K562 (cell line): ENCODE measurements around the gene MANEA. TPM values are rescaled to one million over a fixed set of nuclear protein-coding genes. Genes with fewer than 3 reads are reported as not detected.

Experiments used
- CC2D1A ChIP-seq: fragments of 450-650 bp; IDR thresholded peaks from 2 replicates; pipeline ENCODE4 v1.6.1; 2017; ENCODE audit warnings: mild to moderate bottlenecking
- GABPA ChIP-seq: fragments of 200-800 bp; sonication (Bioruptor generic); conservative IDR thresholded peaks from 2 replicates; pipeline ENCODE4 v1.6.1; 2016; ENCODE audit warnings: low read depth, missing genetic modification characterization, missing compliant biosample characterization
- polyA plus RNA-seq, 8 experiments: library from polyadenylated mRNA; depleted of rRNA in 4 of 8; stranded (reverse) in 5 of 8; unstranded in 3 of 8; fragments of >200 nt; fragmentation: Nextera tagmentation in 2 of 8; fragmentation: Illumina TruSeq in 1 of 8; extraction: Ambion mirVana in 2 of 8; extraction: Trizol in 1 of 8; gene quantifications; 2 replicates each; pipeline versions ENCODE4 v1.2.1 to v1.2.3, GENCODE V29; 2011 to 2014; ENCODE audit warnings: inconsistent platforms in 1 of 8, missing spikeins in 1 of 8
- total RNA-seq, 7 experiments: library from RNA; depleted of rRNA in 6 of 7; stranded (reverse); fragments of >200 nt in 6 of 7; fragmentation: Illumina TruSeq in 2 of 7; extraction: Trizol in 2 of 7; gene quantifications; 2 replicates each; pipeline versions ENCODE4 v1.2.1 to v1.2.3, GENCODE V29; 2011 to 2021; ENCODE audit warnings: low replicate concordance in 1 of 7
- TF ChIP-seq, protein P1 (sequence below), 2 experiments: fragments of 450-650 bp in 1 of 2; sonication (generic) in 1 of 2; formaldehyde crosslinking in 1 of 2; IDR thresholded peaks; 2 replicates each; pipeline versions ENCODE4 v1.7.1 to v1.9.0; 2016 to 2022; ENCODE audit warnings: inconsistent platforms in 1 of 2, mild to moderate bottlenecking in 1 of 2, missing genetic modification reagents in 1 of 2
- TF ChIP-seq, protein P2 (sequence below), 2 experiments: fragments of 450-650 bp; IDR thresholded peaks; 2 replicates each; pipeline ENCODE4 v1.6.1; 2016
- TF ChIP-seq, protein P3 (sequence below): fragments of 450-650 bp; IDR thresholded peaks from 2 replicates; pipeline ENCODE4 v1.7.1; 2018; ENCODE audit warnings: mild to moderate bottlenecking, low read depth; ENCODE audit not compliant: partially characterized antibody

Gene MANEA
- total and polyA plus RNA-seq, 9 of the 15 experiments (the other 6 are each of a cell fraction or from before 2014, with no cell fraction given): 4.8 to 16.1 (median 11.4) TPM

DNA sequence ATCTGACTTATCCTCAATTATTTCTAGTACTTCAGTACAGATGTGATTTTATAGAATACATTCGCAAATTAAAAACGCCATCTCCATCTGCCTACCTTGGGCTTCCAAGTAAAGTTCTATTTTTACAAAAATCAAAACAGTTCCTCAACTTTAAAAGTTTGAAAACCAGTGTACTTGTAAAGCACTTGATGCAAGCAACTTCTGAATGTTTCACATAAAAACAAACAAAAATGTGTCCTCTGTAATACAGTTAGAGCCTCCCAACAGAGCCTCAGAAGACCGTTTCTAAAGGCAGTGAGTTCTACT lies 384 bp upstream of the MANEA start (continued):
- TF ChIP-seq, protein P1, sequence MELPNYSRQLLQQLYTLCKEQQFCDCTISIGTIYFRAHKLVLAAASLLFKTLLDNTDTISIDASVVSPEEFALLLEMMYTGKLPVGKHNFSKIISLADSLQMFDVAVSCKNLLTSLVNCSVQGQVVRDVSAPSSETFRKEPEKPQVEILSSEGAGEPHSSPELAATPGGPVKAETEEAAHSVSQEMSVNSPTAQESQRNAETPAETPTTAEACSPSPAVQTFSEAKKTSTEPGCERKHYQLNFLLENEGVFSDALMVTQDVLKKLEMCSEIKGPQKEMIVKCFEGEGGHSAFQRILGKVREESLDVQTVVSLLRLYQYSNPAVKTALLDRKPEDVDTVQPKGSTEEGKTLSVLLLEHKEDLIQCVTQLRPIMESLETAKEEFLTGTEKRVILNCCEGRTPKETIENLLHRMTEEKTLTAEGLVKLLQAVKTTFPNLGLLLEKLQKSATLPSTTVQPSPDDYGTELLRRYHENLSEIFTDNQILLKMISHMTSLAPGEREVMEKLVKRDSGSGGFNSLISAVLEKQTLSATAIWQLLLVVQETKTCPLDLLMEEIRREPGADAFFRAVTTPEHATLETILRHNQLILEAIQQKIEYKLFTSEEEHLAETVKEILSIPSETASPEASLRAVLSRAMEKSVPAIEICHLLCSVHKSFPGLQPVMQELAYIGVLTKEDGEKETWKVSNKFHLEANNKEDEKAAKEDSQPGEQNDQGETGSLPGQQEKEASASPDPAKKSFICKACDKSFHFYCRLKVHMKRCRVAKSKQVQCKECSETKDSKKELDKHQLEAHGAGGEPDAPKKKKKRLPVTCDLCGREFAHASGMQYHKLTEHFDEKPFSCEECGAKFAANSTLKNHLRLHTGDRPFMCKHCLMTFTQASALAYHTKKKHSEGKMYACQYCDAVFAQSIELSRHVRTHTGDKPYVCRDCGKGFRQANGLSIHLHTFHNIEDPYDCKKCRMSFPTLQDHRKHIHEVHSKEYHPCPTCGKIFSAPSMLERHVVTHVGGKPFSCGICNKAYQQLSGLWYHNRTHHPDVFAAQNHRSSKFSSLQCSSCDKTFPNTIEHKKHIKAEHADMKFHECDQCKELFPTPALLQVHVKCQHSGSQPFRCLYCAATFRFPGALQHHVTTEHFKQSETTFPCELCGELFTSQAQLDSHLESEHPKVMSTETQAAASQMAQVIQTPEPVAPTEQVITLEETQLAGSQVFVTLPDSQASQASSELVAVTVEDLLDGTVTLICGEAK (IDR thresholded peaks at IDR 0.05): 0 out of 2 replicates have a peak, but pooled peaks have one; percentile 60
- TF ChIP-seq, protein P1 (CRISPR knock-in tag; IDR thresholded peaks at IDR 0.05): no peak
- TF ChIP-seq GABPA (tag) (peak; percentile 29; the same call in 1 of the 2 replicates), CC2D1A (0 out of 2 replicates have a peak, but pooled peaks have one; percentile 29)
- TF ChIP-seq, protein P2, sequence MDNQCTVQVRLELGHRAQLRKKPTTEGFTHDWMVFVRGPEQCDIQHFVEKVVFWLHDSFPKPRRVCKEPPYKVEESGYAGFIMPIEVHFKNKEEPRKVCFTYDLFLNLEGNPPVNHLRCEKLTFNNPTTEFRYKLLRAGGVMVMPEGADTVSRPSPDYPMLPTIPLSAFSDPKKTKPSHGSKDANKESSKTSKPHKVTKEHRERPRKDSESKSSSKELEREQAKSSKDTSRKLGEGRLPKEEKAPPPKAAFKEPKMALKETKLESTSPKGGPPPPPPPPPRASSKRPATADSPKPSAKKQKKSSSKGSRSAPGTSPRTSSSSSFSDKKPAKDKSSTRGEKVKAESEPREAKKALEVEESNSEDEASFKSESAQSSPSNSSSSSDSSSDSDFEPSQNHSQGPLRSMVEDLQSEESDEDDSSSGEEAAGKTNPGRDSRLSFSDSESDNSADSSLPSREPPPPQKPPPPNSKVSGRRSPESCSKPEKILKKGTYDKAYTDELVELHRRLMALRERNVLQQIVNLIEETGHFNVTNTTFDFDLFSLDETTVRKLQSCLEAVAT (IDR thresholded peaks at IDR 0.05): 0 out of 4 replicates have a peak, but pooled peaks of 1 of the 2 experiments have one; percentile 34
- TF ChIP-seq, protein P3, sequence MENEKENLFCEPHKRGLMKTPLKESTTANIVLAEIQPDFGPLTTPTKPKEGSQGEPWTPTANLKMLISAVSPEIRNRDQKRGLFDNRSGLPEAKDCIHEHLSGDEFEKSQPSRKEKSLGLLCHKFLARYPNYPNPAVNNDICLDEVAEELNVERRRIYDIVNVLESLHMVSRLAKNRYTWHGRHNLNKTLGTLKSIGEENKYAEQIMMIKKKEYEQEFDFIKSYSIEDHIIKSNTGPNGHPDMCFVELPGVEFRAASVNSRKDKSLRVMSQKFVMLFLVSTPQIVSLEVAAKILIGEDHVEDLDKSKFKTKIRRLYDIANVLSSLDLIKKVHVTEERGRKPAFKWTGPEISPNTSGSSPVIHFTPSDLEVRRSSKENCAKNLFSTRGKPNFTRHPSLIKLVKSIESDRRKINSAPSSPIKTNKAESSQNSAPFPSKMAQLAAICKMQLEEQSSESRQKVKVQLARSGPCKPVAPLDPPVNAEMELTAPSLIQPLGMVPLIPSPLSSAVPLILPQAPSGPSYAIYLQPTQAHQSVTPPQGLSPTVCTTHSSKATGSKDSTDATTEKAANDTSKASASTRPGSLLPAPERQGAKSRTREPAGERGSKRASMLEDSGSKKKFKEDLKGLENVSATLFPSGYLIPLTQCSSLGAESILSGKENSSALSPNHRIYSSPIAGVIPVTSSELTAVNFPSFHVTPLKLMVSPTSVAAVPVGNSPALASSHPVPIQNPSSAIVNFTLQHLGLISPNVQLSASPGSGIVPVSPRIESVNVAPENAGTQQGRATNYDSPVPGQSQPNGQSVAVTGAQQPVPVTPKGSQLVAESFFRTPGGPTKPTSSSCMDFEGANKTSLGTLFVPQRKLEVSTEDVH: peak; percentile 12
- TF ChIP-seq, all 486 proteins: peak for 14
